SH-SY5Y (cell line): ENCODE results near the gene ADAMTS13.

Experiments used
- GATA2 ChIP-seq: IDR thresholded peaks from 2 replicates; pipeline ENCODE4 v1.6.1; 2011; ENCODE audit warnings: mild to moderate bottlenecking, low read depth, low read length
- GATA3 ChIP-seq: IDR thresholded peaks from 2 replicates; pipeline ENCODE4 v1.6.1; 2011; ENCODE audit warnings: low read depth, mild to moderate bottlenecking, low read length, moderate library complexity

DNA sequence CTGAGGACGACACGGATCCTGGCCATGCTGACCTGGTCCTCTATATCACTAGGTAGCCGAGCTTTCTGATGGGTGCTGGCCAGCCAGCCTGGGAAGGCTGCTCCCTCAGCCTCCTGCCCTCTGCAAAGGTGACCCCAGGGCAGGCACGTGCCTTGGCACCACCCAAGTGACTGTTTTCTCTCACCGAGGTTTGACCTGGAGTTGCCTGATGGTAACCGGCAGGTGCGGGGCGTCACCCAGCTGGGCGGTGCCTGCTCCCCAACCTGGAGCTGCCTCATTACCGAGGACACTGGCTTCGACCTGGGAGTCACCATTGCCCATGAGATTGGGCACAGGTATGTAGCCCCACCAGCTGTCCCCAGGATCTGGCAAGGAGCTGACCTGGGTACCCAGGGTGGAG, 3.8 kb downstream of the ADAMTS13 start:
- TF ChIP-seq GATA2 (no peak), GATA3 (no peak)
